Tibial nerve (tissue), 3 donors: Measurements from ENCODE around the gene LTC4S.
"Not testable (repeated sequence)": the region's sequence is repeated elsewhere in the genome, so short reads cannot be mapped to it uniquely, and the experiment has no call there.

ENCODE experiments used
- CTCF ChIP-seq, 5 experiments: fragments of 200-600 bp in 3 of 5; fragments of 450-650 bp in 2 of 5; sonication (generic) in 3 of 5; IDR thresholded peaks; one replicate each; pipeline ENCODE4 v1.5.1; 2016 to 2019; ENCODE audit warnings: antibody characterized with exemption in 5 of 5, mild to moderate bottlenecking in 3 of 5, moderate library complexity in 2 of 5
- POLR2A ChIP-seq, 2 donors: fragments of 450-650 bp; IDR thresholded peaks; one replicate each; pipeline ENCODE4 v1.6.1; 2017; ENCODE audit warnings: antibody characterized with exemption in 2 of 2, mild to moderate bottlenecking in 2 of 2, moderate library complexity in 2 of 2

DNA sequence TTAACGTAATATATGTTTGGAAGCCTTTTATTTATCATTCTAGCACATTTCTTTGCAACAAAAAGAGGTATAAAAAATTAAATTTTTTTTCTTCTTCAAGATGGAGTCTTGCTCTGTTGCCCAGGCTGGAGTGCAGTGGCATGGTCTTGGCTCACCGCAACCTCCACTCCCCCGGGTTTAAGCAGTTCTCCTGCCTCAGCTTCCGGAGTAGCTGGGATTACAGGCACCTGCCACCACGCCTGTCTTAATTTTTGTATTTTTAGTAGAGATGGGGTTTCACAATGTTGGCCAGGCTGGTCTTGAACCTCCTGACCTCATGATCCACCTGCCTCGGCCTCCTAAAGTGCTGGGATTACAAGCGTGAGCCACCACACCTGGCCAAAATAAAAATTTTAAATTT lies 49.7 kb upstream of the LTC4S start:
- not testable (repeated sequence) for TF ChIP-seq CTCF, POLR2A (IDR thresholded peaks at IDR 0.05)
